GM12878 (cell line): ENCODE data around the gene LYVE1. TPM values are rescaled to one million over a fixed set of nuclear protein-coding genes. Genes with fewer than 3 reads are reported as not detected.

Source experiments
- ATAC-seq: fragments of 200-7000 bp; cut with Tn5 transposase; 3 replicates; pipeline ENCODE4 v1.9.1; 2020; ENCODE audit warnings: mild to moderate bottlenecking, moderate library complexity
- BruUV-seq: library from RNA; stranded (reverse); fragments of 400-500 nt; replicated peaks from 2 replicates; lab custom pipeline; 2021; lab: Mats Ljungman, UMichigan
- CTCF ChIA-PET: fragments of 300-600 bp; sonication (Branson Sonifier 250); formaldehyde crosslinking; extraction: SDS; loops from one replicate; lab custom pipeline; 2021; ENCODE audit warnings: inconsistent platforms; lab: Yijun Ruan, JAX
- POLR2A ChIA-PET: fragments of 350-600 bp; formaldehyde crosslinking; extraction: SDS; loops from one replicate; lab custom pipeline; 2021; ENCODE audit warnings: inconsistent platforms; lab: Charles Lee
- RAD21 ChIA-PET: fragments of 300-600 bp; sonication (Branson Sonifier 250); formaldehyde crosslinking; loops from one replicate; lab custom pipeline; 2023; ENCODE audit warnings: antibody characterized with exemption; ENCODE audit not compliant: unreplicated experiment; lab: Charles Lee
- SMC1A ChIA-PET: fragments of 300-600 bp; sonication (Branson Sonifier 250); formaldehyde crosslinking; loops from one replicate; lab custom pipeline; 2023; ENCODE audit not compliant: unreplicated experiment, uncharacterized antibody; lab: Charles Lee
- DNase-seq: peaks from one replicate; pipeline ENCODE4 v3.0.0-alpha.2; 2011; ENCODE audit warnings: low read depth, low spot score
- FAIRE-seq: peaks from 3 replicates; lab custom pipeline; 2011; peaks lifted over from hg19 to GRCh38; lab: Jason Lieb, UNC
- H2AFZ ChIP-seq: 2 replicates; pipeline ENCODE4 v1.6.0; 2011; ENCODE audit warnings: low read depth, low read length, control low read depth; ENCODE audit not compliant: control insufficient read depth
- H3K27ac ChIP-seq: 2 replicates; pipeline ENCODE4 v1.5.1; 2011; ENCODE audit warnings: control low read depth; ENCODE audit not compliant: control insufficient read depth, insufficient read depth
- H3K27me3 ChIP-seq, 2 experiments: replicated peaks in 1 of 2; 2 replicates each; pipeline versions ENCODE4 v1.6.0 to v1.6.1; 2011; ENCODE audit warnings: low read length in 1 of 2; ENCODE audit not compliant: control insufficient read depth in 2 of 2, insufficient read depth in 2 of 2
- H3K36me3 ChIP-seq, 2 experiments: 2 replicates each; pipeline ENCODE4 v1.5.1; 2011; ENCODE audit warnings: low read length in 1 of 2; ENCODE audit not compliant: control insufficient read depth in 2 of 2, insufficient read depth in 2 of 2
- H3K4me1 ChIP-seq: 2 replicates; pipeline ENCODE4 v1.6.1; 2011; ENCODE audit warnings: mild to moderate bottlenecking, low read length, moderate library complexity, mixed read lengths; ENCODE audit not compliant: control insufficient read depth, insufficient read depth
- H3K4me2 ChIP-seq: 2 replicates; pipeline ENCODE4 v1.6.0; 2011; ENCODE audit warnings: control low read depth; ENCODE audit not compliant: control insufficient read depth, insufficient read depth
- H3K4me3 ChIP-seq: fragments of 200-600 bp; sonication (generic); 2 replicates; pipeline ENCODE4 v1.5.1; 2016
- H3K79me2 ChIP-seq: 2 replicates; pipeline ENCODE4 v1.6.0; 2011; ENCODE audit warnings: low read length; ENCODE audit not compliant: control insufficient read depth, insufficient read depth
- H3K9ac ChIP-seq: 2 replicates; pipeline ENCODE4 v1.8.0; 2011; ENCODE audit warnings: low read length, control low read depth, mixed read lengths; ENCODE audit not compliant: control insufficient read depth, insufficient read depth
- H3K9me3 ChIP-seq: replicated peaks from 3 replicates; pipeline ENCODE4 v1.5.1; 2011; ENCODE audit warnings: mild to moderate bottlenecking, low read length; ENCODE audit not compliant: control insufficient read depth, insufficient read depth
- H4K20me1 ChIP-seq: 2 replicates; pipeline ENCODE4 v1.6.0; 2011; ENCODE audit not compliant: control insufficient read depth, insufficient read depth
- ATF3 ChIP-seq: IDR thresholded peaks from 2 replicates; pipeline ENCODE4 v1.6.1; 2011; ENCODE audit warnings: low read depth, mild to moderate bottlenecking, low read length, moderate library complexity, borderline replicate concordance; ENCODE audit errors: extremely low read depth
- NFIC ChIP-seq: IDR thresholded peaks from 2 replicates; pipeline ENCODE4 v1.6.1; 2012; ENCODE audit warnings: low read depth, mild to moderate bottlenecking, inconsistent platforms, low read length, moderate library complexity
- NFYB ChIP-seq: IDR thresholded peaks from 2 replicates; pipeline ENCODE4 v1.6.1; 2011; ENCODE audit warnings: low read depth, mild to moderate bottlenecking, low read length, improper control_type of control experiment, moderate library complexity; ENCODE audit not compliant: insufficient read depth
- RELA ChIP-seq: fragments of 450-650 bp; IDR thresholded peaks from 2 replicates; pipeline ENCODE4 v1.8.0; 2014; ENCODE audit warnings: borderline replicate concordance; ENCODE audit not compliant: partially characterized antibody
- SIX5 ChIP-seq: IDR thresholded peaks from 2 replicates; pipeline ENCODE4 v1.6.1; 2011; ENCODE audit warnings: mild to moderate bottlenecking, low read depth, low read length, moderate library complexity; ENCODE audit not compliant: severe bottlenecking
- SREBF1 ChIP-seq: IDR thresholded peaks from 2 replicates; pipeline ENCODE4 v1.6.1; 2012; ENCODE audit warnings: mild to moderate bottlenecking, low read length
- USF2 ChIP-seq: IDR thresholded peaks from 2 replicates; pipeline ENCODE4 v1.6.1; 2011; ENCODE audit warnings: low read depth, low read length, improper control_type of control experiment, borderline replicate concordance
- YY1 ChIP-seq: IDR thresholded peaks from 2 replicates; pipeline ENCODE4 v1.6.1; 2011; ENCODE audit warnings: low read depth, mild to moderate bottlenecking, low read length
- ZSCAN29 ChIP-seq: fragments of 450-650 bp; IDR thresholded peaks from 2 replicates; pipeline ENCODE4 v1.6.1; 2017; ENCODE audit warnings: mild to moderate bottlenecking, moderate library complexity
- WGBS: methylation state at CpG from one replicate; pipeline ENCODE4 v1.1.6; 2016; ENCODE audit warnings: low lambda C conversion rate; ENCODE audit not compliant: insufficient replicate concordance, insufficient coverage; ENCODE audit errors: missing lambda C conversion rate; 5-methylcytosine and 5-hydroxymethylcytosine counted together
- in situ Hi-C: fragments of 300-500 bp; cut with MboI; formaldehyde crosslinking; loops from 9 replicates; pipeline ENCODE4 v1.14.3; 2018; ENCODE audit warnings: mixed read lengths
- intact Hi-C: fragments of 100-400 bp; cut with micrococcal nuclease; formaldehyde crosslinking; loops from one replicate; pipeline ENCODE4 v1.14.2; 2022; ENCODE audit not compliant: unreplicated experiment
- microRNA counts: library from miRNA; unstranded; fragments of <30 nt; microRNA quantifications from one replicate; lab custom pipeline; 2016
- polyA plus RNA-seq, 11 experiments: library from polyadenylated mRNA; depleted of rRNA in 4 of 11; unstranded in 6 of 11; stranded (reverse) in 5 of 11; fragments of >200 nt; fragmentation: Nextera tagmentation in 4 of 11; fragmentation: Illumina TruSeq in 1 of 11; extraction: Ambion mirVana in 4 of 11; extraction: Trizol in 1 of 11; gene quantifications; 1 replicate in 1 of 11; 2 replicates in 10 of 11; pipeline versions ENCODE4 v1.2.1 to v1.2.3, GENCODE V29; 2011 to 2016; ENCODE audit warnings: inconsistent platforms in 2 of 11, missing spikeins in 2 of 11, low read depth in 1 of 11
- total RNA-seq, 4 experiments: library from RNA; depleted of rRNA in 3 of 4; stranded (reverse); fragments of >200 nt in 3 of 4; fragmentation: Illumina TruSeq in 1 of 4; extraction: Trizol in 1 of 4; gene quantifications; 2 replicates each; pipeline versions ENCODE4 v1.2.1 to v1.2.3, GENCODE V29; 2013 to 2021

Gene LYVE1
- total and polyA plus RNA-seq, 10 of the 15 experiments (the other 5 are each of a cell fraction or from before 2014, with no cell fraction given): 0.15 TPM; not detected in 9

- no peaks in the 10 kb centered on the region for H3K79me2 ChIP-seq
- FAIRE-seq: no peak
- H3K27ac ChIP-seq: no peak overlapping the region
- POLR2A ChIA-PET: no interaction called here
- SMC1A ChIA-PET: interaction anchor here (1.3 kb wide), 1 partner anchor 98 kb away, joined by 3 read pairs; no protein-coding TSS in a partner anchor
- intact Hi-C loops: loop anchor here (5.0 kb wide), 1 partner anchor 141 kb away; no protein-coding TSS in a partner anchor
- H2AFZ ChIP-seq: no peak overlapping the region
- no TSS peak for BruUV-seq
- 94% methylated on average over 10 of the region's 10 CpGs for WGBS
- H3K9ac ChIP-seq: no peak overlapping the region
- in situ Hi-C loops: no loop called here
- no peaks in the 10 kb centered on the region for H3K9me3 ChIP-seq
- H3K4me2 ChIP-seq: no peak overlapping the region
- no peak for ATAC-seq
- no peaks in the 10 kb centered on the region for H3K4me1 ChIP-seq
- H3K36me3 ChIP-seq: no peaks in the 10 kb centered on the region
- H3K4me3 ChIP-seq: no peak overlapping the region
- RAD21 ChIA-PET: interaction anchor here (1.3 to 1.4 kb wide), 3 partner anchors 52 to 95 kb away, joined by 3 to 6 read pairs (median 3); no protein-coding TSS in a partner anchor
- DNase-seq: no peak
- no peaks in the 10 kb centered on the region for H4K20me1 ChIP-seq
- H3K27me3 ChIP-seq: no peaks in the 10 kb centered on the region
- CTCF ChIA-PET: interaction anchor here (0.7 to 1.2 kb wide), 2 partner anchors 30 to 142 kb away, joined by 3 read pairs; partner anchors contain the start of gene RNF141
- no peak for TF ChIP-seq SREBF1
- TF ChIP-seq USF2: no peak
- no peak for TF ChIP-seq SIX5
- TF ChIP-seq NFYB: no peak
- TF ChIP-seq ZSCAN29: no peak
- TF ChIP-seq RELA: no peak
- TF ChIP-seq ATF3: no peak
- no peak for TF ChIP-seq NFIC
- no peak for TF ChIP-seq YY1
- TF ChIP-seq, all 136 proteins: peak for 0
Observed at GRCh38 chr11:10511181-10511621, 57.3 kb downstream of the LYVE1 start.

MicroRNAs within 50 kb of the gene (microRNA counts, 767-probe panel; counts per million panel counts)
- 1,346 counts per million, percentile 48 among the panel's probes with 10 or more counts for microRNA hsa-miR-4485 (lab: Ali Mortazavi, UCI)

Other genes starting within 250 kb of the LYVE1 start
- 19.6 and 20.4 TPM in 2 replicates for gene AMPD3, start 113.4 kb downstream of the LYVE1 start, total RNA-seq (2014; rRNA removed)
- 11.3 TPM in 2 replicates for gene AMPD3, start 113.4 kb downstream of the LYVE1 start, total RNA-seq (2014; rRNA removed; fragmentation: Illumina TruSeq; extraction: Trizol)
- 24.3 and 28.6 TPM in 2 replicates for gene AMPD3, start 113.4 kb downstream of the LYVE1 start, total RNA-seq (2021)
- 24.3 and 27.0 TPM in 2 replicates for gene AMPD3, start 113.4 kb downstream of the LYVE1 start, polyA plus RNA-seq (2011; rRNA removed)
- gene AMPD3, start 113.4 kb downstream of the LYVE1 start, polyA plus RNA-seq (2014; fragmentation: Illumina TruSeq; extraction: Trizol): 18.2 and 21.9 TPM in 2 replicates
- gene AMPD3, start 113.4 kb downstream of the LYVE1 start, polyA plus RNA-seq (2014; fragmentation: Nextera tagmentation; extraction: Ambion mirVana): 1 to 10 TPM; 5.6 to 7.8 TPM
- gene AMPD3, start 113.4 kb downstream of the LYVE1 start, polyA plus RNA-seq (2014; rRNA removed): 20.0 and 21.7 TPM in 2 replicates
- 1 to 10 TPM; 6.6 to 7.2 TPM for gene AMPD3, start 113.4 kb downstream of the LYVE1 start, polyA plus RNA-seq (2016; fragmentation: Nextera tagmentation; extraction: Ambion mirVana)
- gene RNF141, start 27.5 kb downstream of the LYVE1 start, total RNA-seq (2014; rRNA removed): 9.8 and 13.1 TPM in 2 replicates
- gene RNF141, start 27.5 kb downstream of the LYVE1 start, total RNA-seq (2014; rRNA removed; fragmentation: Illumina TruSeq; extraction: Trizol): 11.7 and 12.7 TPM in 2 replicates
- gene RNF141, start 27.5 kb downstream of the LYVE1 start, total RNA-seq (2021): 12.5 and 13.8 TPM in 2 replicates
- 14.7 and 24.0 TPM in 2 replicates for gene RNF141, start 27.5 kb downstream of the LYVE1 start, polyA plus RNA-seq (2011; rRNA removed)
- 10.8 and 15.3 TPM in 2 replicates for gene RNF141, start 27.5 kb downstream of the LYVE1 start, polyA plus RNA-seq (2014; fragmentation: Illumina TruSeq; extraction: Trizol)
- gene RNF141, start 27.5 kb downstream of the LYVE1 start, polyA plus RNA-seq (2014; fragmentation: Nextera tagmentation; extraction: Ambion mirVana): 10 to 100 TPM; 21.2 to 36.8 TPM
- 7.6 and 8.1 TPM in 2 replicates for gene RNF141, start 27.5 kb downstream of the LYVE1 start, polyA plus RNA-seq (2014; rRNA removed)
- gene RNF141, start 27.5 kb downstream of the LYVE1 start, polyA plus RNA-seq (2016; fragmentation: Nextera tagmentation; extraction: Ambion mirVana): 10 to 100 TPM; 17.4 to 22.2 TPM
- gene IRAG1, start 125.1 kb upstream of the LYVE1 start, total RNA-seq (2014; rRNA removed): under 0.01 and 0.06 TPM in 2 replicates
- gene IRAG1, start 125.1 kb upstream of the LYVE1 start, total RNA-seq (2014; rRNA removed; fragmentation: Illumina TruSeq; extraction: Trizol): 0.05 and 0.18 TPM in 2 replicates
- 0.03 and 0.40 TPM in 2 replicates for gene IRAG1, start 125.1 kb upstream of the LYVE1 start, total RNA-seq (2021)
- gene IRAG1, start 125.1 kb upstream of the LYVE1 start, polyA plus RNA-seq (2011; rRNA removed): 0.01 TPM in 1 of 2 replicates, not detected in the other
- 0.06 TPM in 1 of 2 replicates, not detected in the other for gene IRAG1, start 125.1 kb upstream of the LYVE1 start, polyA plus RNA-seq (2014; fragmentation: Illumina TruSeq; extraction: Trizol)
- under 1 TPM in 1 of 2 experiments, not detected in 1; 0.02 TPM for gene IRAG1, start 125.1 kb upstream of the LYVE1 start, polyA plus RNA-seq (2014; fragmentation: Nextera tagmentation; extraction: Ambion mirVana)
- gene IRAG1, start 125.1 kb upstream of the LYVE1 start, polyA plus RNA-seq (2014; rRNA removed): 0.04 and 0.08 TPM in 2 replicates
- gene IRAG1, start 125.1 kb upstream of the LYVE1 start, polyA plus RNA-seq (2016; fragmentation: Nextera tagmentation; extraction: Ambion mirVana): not detected
- gene CTR9, start 182.6 kb upstream of the LYVE1 start, total RNA-seq (2014; rRNA removed): 23.9 and 28.7 TPM in 2 replicates
- gene CTR9, start 182.6 kb upstream of the LYVE1 start, total RNA-seq (2014; rRNA removed; fragmentation: Illumina TruSeq; extraction: Trizol): 28.9 and 33.1 TPM in 2 replicates
- gene CTR9, start 182.6 kb upstream of the LYVE1 start, total RNA-seq (2021): 40.4 and 43.2 TPM in 2 replicates
- 20.5 and 29.0 TPM in 2 replicates for gene CTR9, start 182.6 kb upstream of the LYVE1 start, polyA plus RNA-seq (2011; rRNA removed)
- 50.0 and 50.3 TPM in 2 replicates for gene CTR9, start 182.6 kb upstream of the LYVE1 start, polyA plus RNA-seq (2014; fragmentation: Illumina TruSeq; extraction: Trizol)
- 10 to 100 TPM; 13.9 to 24.3 TPM for gene CTR9, start 182.6 kb upstream of the LYVE1 start, polyA plus RNA-seq (2014; fragmentation: Nextera tagmentation; extraction: Ambion mirVana)
- 24.0 and 24.6 TPM in 2 replicates for gene CTR9, start 182.6 kb upstream of the LYVE1 start, polyA plus RNA-seq (2014; rRNA removed)
- gene CTR9, start 182.6 kb upstream of the LYVE1 start, polyA plus RNA-seq (2016; fragmentation: Nextera tagmentation; extraction: Ambion mirVana): 10 to 100 TPM; 53.0 to 54.9 TPM
- gene EIF4G2, start 240.3 kb upstream of the LYVE1 start, total RNA-seq (2014; rRNA removed): 882 and 914 TPM in 2 replicates
- 587 and 614 TPM in 2 replicates for gene EIF4G2, start 240.3 kb upstream of the LYVE1 start, total RNA-seq (2014; rRNA removed; fragmentation: Illumina TruSeq; extraction: Trizol)
- 833 and 857 TPM in 2 replicates for gene EIF4G2, start 240.3 kb upstream of the LYVE1 start, total RNA-seq (2021)
- gene EIF4G2, start 240.3 kb upstream of the LYVE1 start, polyA plus RNA-seq (2011; rRNA removed): 539 and 746 TPM in 2 replicates
- gene EIF4G2, start 240.3 kb upstream of the LYVE1 start, polyA plus RNA-seq (2014; fragmentation: Illumina TruSeq; extraction: Trizol): 813 and 914 TPM in 2 replicates
- gene EIF4G2, start 240.3 kb upstream of the LYVE1 start, polyA plus RNA-seq (2014; fragmentation: Nextera tagmentation; extraction: Ambion mirVana): 100 to 1,000 TPM; 210 to 317 TPM
- 395 and 419 TPM in 2 replicates for gene EIF4G2, start 240.3 kb upstream of the LYVE1 start, polyA plus RNA-seq (2014; rRNA removed)
- 1,000 to 10,000 TPM; 1,072 to 1,104 TPM for gene EIF4G2, start 240.3 kb upstream of the LYVE1 start, polyA plus RNA-seq (2016; fragmentation: Nextera tagmentation; extraction: Ambion mirVana)